ENCODE results near the gene ENG.

DNA sequence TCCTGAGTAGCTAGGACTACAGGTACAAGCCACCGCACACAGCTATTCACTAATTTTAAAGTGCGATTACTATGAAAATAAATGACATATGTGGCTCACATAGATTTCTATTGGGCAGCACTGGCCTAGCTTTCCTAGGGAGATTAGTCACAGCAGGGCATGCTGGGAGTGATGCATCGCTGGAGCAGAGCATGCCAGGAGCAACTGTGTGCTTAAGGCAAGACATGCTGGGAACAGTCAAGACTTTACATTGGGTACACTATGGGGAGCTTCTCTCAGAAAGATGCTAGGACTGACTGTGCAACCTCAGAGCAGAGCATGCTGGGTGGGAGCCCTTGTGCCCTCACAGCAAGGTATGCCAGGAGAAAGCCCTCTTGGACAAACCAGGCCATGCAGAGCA lies 35.6 kb upstream of the ENG start:
- TF ChIP-seq POLR2A (IDR thresholded peaks at IDR 0.05) (no peak), POLR2AphosphoS5 (IDR thresholded peaks at IDR 0.05) (no peak)
- TF ChIP-seq, protein P1, sequence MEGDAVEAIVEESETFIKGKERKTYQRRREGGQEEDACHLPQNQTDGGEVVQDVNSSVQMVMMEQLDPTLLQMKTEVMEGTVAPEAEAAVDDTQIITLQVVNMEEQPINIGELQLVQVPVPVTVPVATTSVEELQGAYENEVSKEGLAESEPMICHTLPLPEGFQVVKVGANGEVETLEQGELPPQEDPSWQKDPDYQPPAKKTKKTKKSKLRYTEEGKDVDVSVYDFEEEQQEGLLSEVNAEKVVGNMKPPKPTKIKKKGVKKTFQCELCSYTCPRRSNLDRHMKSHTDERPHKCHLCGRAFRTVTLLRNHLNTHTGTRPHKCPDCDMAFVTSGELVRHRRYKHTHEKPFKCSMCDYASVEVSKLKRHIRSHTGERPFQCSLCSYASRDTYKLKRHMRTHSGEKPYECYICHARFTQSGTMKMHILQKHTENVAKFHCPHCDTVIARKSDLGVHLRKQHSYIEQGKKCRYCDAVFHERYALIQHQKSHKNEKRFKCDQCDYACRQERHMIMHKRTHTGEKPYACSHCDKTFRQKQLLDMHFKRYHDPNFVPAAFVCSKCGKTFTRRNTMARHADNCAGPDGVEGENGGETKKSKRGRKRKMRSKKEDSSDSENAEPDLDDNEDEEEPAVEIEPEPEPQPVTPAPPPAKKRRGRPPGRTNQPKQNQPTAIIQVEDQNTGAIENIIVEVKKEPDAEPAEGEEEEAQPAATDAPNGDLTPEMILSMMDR (IDR thresholded peaks at IDR 0.05 in 8 of 11, conservative IDR thresholded peaks at IDR 0.05 in 3 of 11) = no peak
